A673 (cell line): ENCODE data around the gene CWC15. TPM values are rescaled to one million over a fixed set of nuclear protein-coding genes. Genes with fewer than 3 reads are reported as not detected.
A peak's percentile ranks its signal among the peaks of the same experiment; 100 is the strongest.

Experiments used
- BruUV-seq: library from RNA; stranded (reverse); fragments of 400-500 nt; replicated peaks from 2 replicates; lab custom pipeline; 2021; lab: Mats Ljungman, UMichigan
- CTCF ChIA-PET: fragments of 300-600 bp; sonication (Branson Sonifier 250); formaldehyde crosslinking; loops from one replicate; lab custom pipeline; 2022; ENCODE audit warnings: antibody characterized with exemption; lab: Charles Lee
- POLR2A ChIA-PET: fragments of 300-600 bp; sonication (Branson Sonifier 250); formaldehyde crosslinking; loops from one replicate; lab custom pipeline; 2022; ENCODE audit warnings: antibody characterized with exemption; ENCODE audit not compliant: low non-redundant PET; lab: Charles Lee
- DNase-seq: peaks from one replicate; pipeline ENCODE4 v3.0.0-alpha.2; 2015; ENCODE audit warnings: low spot score
- H3K27ac ChIP-seq: fragments of 200-600 bp; sonication (generic); 2 replicates; pipeline ENCODE4 v1.5.1; 2016; ENCODE audit warnings: mixed run types, low read depth, mild to moderate bottlenecking, mixed read lengths, antibody characterized with exemption, low read length; ENCODE audit not compliant: poor library complexity, severe bottlenecking
- H3K27me3 ChIP-seq: fragments of 200-600 bp; sonication (generic); replicated peaks from 2 replicates; pipeline ENCODE4 v1.6.1; 2017; ENCODE audit warnings: mixed run types, low read depth, mild to moderate bottlenecking, mixed read lengths, antibody characterized with exemption, low read length; ENCODE audit not compliant: insufficient read depth, poor library complexity
- H3K36me3 ChIP-seq: fragments of 200-600 bp; sonication (generic); 2 replicates; pipeline ENCODE4 v1.6.1; 2016; ENCODE audit warnings: mixed run types, mild to moderate bottlenecking, mixed read lengths, antibody characterized with exemption, low read length; ENCODE audit not compliant: insufficient read depth, poor library complexity, severe bottlenecking
- H3K4me1 ChIP-seq: fragments of 200-600 bp; sonication (generic); 2 replicates; pipeline ENCODE4 v1.6.1; 2017; ENCODE audit warnings: mixed run types, mild to moderate bottlenecking, mixed read lengths, antibody characterized with exemption, low read length; ENCODE audit not compliant: insufficient read depth, poor library complexity, severe bottlenecking
- H3K4me3 ChIP-seq: fragments of 200-600 bp; sonication (generic); 2 replicates; pipeline ENCODE4 v1.5.1; 2016; ENCODE audit warnings: low read depth, mixed run types, mild to moderate bottlenecking, mixed read lengths, low read length; ENCODE audit not compliant: poor library complexity, severe bottlenecking
- H3K9me3 ChIP-seq: fragments of 200-600 bp; sonication (generic); 2 replicates; pipeline ENCODE4 v1.6.1; 2016; ENCODE audit warnings: mixed run types, low read depth, mild to moderate bottlenecking, mixed read lengths, antibody characterized with exemption, low read length; ENCODE audit not compliant: poor library complexity, severe bottlenecking
- EZH2 ChIP-seq: fragments of 200-600 bp; sonication (generic); IDR thresholded peaks from 2 replicates; pipeline ENCODE4 v1.6.1; 2017; ENCODE audit warnings: borderline replicate concordance, low read depth, mild to moderate bottlenecking, mixed read lengths, antibody characterized with exemption, low read length; ENCODE audit not compliant: poor library complexity, severe bottlenecking
- intact Hi-C: fragments of 100-400 bp; cut with micrococcal nuclease; formaldehyde crosslinking; loops from one replicate; pipeline ENCODE4 v1.10.0; 2022; ENCODE audit not compliant: unreplicated experiment
- total RNA-seq: library from RNA; stranded (reverse); gene quantifications from 2 replicates; pipeline ENCODE4 v1.2.3, GENCODE V29; 2021
- TF ChIP-seq, protein P1 (sequence below): fragments of 300-800, 200-600 bp; sonication (generic); conservative IDR thresholded peaks from 2 replicates; pipeline ENCODE4 v1.5.1; 2017; ENCODE audit warnings: low read depth, mild to moderate bottlenecking, antibody characterized with exemption, low read length, moderate library complexity, mixed read lengths

CWC15 gene
- total RNA-seq, 1 experiment from 2014 or later = 86.7 TPM

DNA sequence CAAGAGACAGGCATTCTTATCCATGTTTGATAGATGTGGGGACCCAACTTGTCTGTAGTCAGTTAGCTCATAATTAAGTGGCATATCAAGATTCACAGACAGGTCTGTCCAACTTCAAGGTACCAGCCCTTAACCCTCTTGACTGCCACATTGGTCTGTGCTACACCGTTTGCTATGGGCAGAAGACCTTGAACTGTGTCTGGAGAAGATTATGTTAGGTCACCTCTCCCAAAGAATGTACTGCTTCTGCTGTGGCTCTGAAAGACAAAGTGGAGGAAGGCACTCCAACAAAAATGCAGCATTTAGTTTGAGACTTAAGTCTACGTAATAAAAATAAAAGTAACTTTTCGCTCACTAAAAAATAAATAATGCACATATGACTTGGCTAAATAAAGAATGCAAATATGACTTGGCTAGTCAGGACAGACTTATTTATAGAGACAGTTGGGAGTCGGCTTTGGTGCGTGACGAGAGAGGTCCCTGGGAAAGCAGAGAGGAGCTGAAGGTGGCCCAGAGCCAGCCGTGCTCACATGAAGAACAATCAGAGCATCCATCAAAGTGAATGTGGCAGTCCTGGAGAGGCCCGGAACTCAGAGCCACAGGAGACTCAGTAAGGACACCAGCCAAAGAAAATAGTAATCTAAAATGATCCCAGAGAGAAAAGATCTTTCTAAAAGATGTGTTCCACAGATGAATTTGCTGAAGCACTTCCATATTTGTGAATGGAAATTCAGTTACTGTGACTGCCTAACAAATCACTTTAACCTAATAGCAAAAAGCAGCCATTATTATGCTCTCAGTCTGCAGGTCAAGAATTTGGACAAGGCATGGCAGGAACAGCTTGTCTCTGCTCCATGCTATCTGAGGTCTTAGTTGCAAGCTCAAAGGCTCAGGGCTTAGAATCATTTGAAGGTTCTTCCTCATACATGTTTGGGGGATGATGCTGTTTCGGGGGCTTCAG lies 35.0 kb downstream of the CWC15 start:
- intact Hi-C loops = no loop called here
- Histone ChIP-seq H3K27me3 (no peaks in the 10 kb centered on the region), H3K27ac (peak overlapping the region; percentile 31), H3K36me3 (no peaks in the 10 kb centered on the region), H3K4me3 (no peak overlapping the region), H3K4me1 (peaks cover 40% of the 10 kb centered on the region), H3K9me3 (no peaks in the 10 kb centered on the region)
- POLR2A ChIA-PET = no interaction called here
- CTCF ChIA-PET = interaction anchor here (0.5 kb wide), 1 partner anchor 418 kb away, joined by 3 read pairs; no protein-coding TSS in a partner anchor
- BruUV-seq = no TSS peak
- peak; percentile 86 for DNase-seq
- no peak for TF ChIP-seq EZH2
- TF ChIP-seq, protein P1, sequence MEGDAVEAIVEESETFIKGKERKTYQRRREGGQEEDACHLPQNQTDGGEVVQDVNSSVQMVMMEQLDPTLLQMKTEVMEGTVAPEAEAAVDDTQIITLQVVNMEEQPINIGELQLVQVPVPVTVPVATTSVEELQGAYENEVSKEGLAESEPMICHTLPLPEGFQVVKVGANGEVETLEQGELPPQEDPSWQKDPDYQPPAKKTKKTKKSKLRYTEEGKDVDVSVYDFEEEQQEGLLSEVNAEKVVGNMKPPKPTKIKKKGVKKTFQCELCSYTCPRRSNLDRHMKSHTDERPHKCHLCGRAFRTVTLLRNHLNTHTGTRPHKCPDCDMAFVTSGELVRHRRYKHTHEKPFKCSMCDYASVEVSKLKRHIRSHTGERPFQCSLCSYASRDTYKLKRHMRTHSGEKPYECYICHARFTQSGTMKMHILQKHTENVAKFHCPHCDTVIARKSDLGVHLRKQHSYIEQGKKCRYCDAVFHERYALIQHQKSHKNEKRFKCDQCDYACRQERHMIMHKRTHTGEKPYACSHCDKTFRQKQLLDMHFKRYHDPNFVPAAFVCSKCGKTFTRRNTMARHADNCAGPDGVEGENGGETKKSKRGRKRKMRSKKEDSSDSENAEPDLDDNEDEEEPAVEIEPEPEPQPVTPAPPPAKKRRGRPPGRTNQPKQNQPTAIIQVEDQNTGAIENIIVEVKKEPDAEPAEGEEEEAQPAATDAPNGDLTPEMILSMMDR = no peak

DNA sequence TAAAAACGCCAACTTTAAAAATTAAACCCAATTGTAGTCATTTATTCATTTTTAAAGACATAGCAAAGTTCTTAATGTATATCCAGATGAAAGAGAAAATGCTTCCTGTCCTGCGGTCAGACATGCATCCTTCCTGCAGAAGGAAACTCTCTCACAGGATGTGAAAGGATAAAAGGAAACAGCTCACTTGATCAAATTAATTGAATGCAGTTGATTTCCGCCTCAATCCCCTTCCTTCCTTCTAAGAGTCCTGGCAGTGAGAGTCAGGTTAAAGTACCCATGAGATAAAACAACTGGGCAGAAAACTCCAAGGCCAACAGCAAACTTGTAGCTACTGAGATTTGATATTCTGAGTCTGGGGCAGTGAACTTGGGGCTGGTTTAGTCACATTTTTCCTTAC lies 38.5 kb downstream of the CWC15 start:
- Histone ChIP-seq H3K27ac (peak overlapping the region; percentile 64), H3K27me3 (no peaks in the 10 kb centered on the region), H3K9me3 (no peaks in the 10 kb centered on the region), H3K4me3 (no peak overlapping the region), H3K36me3 (no peaks in the 10 kb centered on the region), H3K4me1 (peaks cover 47% of the 10 kb centered on the region)
- TF ChIP-seq, protein P1 = no peak
- TF ChIP-seq EZH2 = no peak
- no TSS peak for BruUV-seq
- peak; percentile 91 for DNase-seq
- intact Hi-C loops = no loop called here
- ChIA-PET POLR2A (no interaction called here), CTCF (interaction anchor here (0.6 kb wide), 1 partner anchor 9 kb away, joined by 4 read pairs; no protein-coding TSS in a partner anchor)

DNA sequence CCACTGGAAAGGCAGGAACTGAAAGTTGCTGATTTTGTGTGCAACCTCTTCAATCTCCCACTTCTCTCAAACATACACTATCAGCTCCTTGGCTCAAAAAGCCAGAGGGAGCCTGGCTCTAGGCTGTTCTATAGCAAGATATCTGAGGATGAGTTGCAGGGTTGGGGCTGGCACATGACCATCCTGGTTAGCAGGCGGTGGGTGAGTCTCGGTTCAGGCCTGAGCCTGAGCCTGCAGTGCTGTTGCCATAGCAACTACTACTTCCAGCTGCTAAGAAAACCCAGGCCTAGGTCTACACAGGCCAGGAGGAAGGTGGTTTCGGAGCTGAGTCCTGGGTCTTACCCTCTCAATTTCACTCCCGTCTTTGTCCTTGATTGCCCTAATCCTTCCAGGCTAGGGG lies 39.0 kb downstream of the CWC15 start:
- Histone ChIP-seq H3K27ac (peak overlapping the region; percentile 64), H3K4me3 (no peak overlapping the region), H3K4me1 (peaks cover 47% of the 10 kb centered on the region), H3K9me3 (no peaks in the 10 kb centered on the region), H3K36me3 (no peaks in the 10 kb centered on the region), H3K27me3 (no peaks in the 10 kb centered on the region)
- DNase-seq = peak; percentile 88
- BruUV-seq = no TSS peak
- ChIA-PET CTCF (interaction anchor here (0.6 kb wide), 1 partner anchor 8 kb away, joined by 4 read pairs; no protein-coding TSS in a partner anchor), POLR2A (no interaction called here)
- intact Hi-C loops = no loop called here
- TF ChIP-seq, protein P1 = no peak
- TF ChIP-seq EZH2 = no peak
